Right lobe of liver (tissue), 6 donors: ENCODE measurements around the gene DHRSX. TPM values are rescaled to one million over a fixed set of nuclear protein-coding genes. Genes with fewer than 3 reads are reported as not detected.

ENCODE experiments used
- ATAC-seq, 4 donors: fragments of 200-7000 bp; cut with Tn5 transposase; one replicate each; pipeline ENCODE4 v1.9.1; 2020; ENCODE audit warnings: mild to moderate bottlenecking in 4 of 4, moderate library complexity in 4 of 4
- DNase-seq, 3 donors: peaks; one replicate each; pipeline ENCODE4 v3.0.0-alpha.2; 2020
- H3K27ac ChIP-seq, 3 donors: fragments of 200-600 bp; one replicate each; pipeline ENCODE4 v1.8.0; 2022
- H3K27me3 ChIP-seq, 2 donors: fragments of 200-600 bp; one replicate each; pipeline ENCODE4 v1.8.0; 2022
- H3K36me3 ChIP-seq, 4 donors: fragments of 200-600 bp; sonication (generic) in 1 of 4; one replicate each; pipeline versions ENCODE4 v1.5.1 to v1.8.0; 2017 to 2022; ENCODE audit warnings: control low read depth in 1 of 4
- H3K4me1 ChIP-seq, 4 donors: fragments of 200-600 bp; sonication (generic) in 1 of 4; one replicate each; pipeline versions ENCODE4 v1.5.1 to v1.8.0; 2017 to 2022; ENCODE audit warnings: control low read depth in 1 of 4
- H3K4me3 ChIP-seq, 3 donors: fragments of 200-600 bp; one replicate each; pipeline ENCODE4 v1.8.0; 2022
- H3K9me3 ChIP-seq, 4 donors: fragments of 200-600 bp; sonication (generic) in 1 of 4; one replicate each; pipeline versions ENCODE4 v1.5.1 to v1.8.0; 2017 to 2022; ENCODE audit warnings: control low read depth in 1 of 4
- POLR2A ChIP-seq: fragments of 450-650 bp; IDR thresholded peaks from one replicate; pipeline ENCODE4 v1.6.1; 2017; ENCODE audit warnings: antibody characterized with exemption, mild to moderate bottlenecking
- WGBS: methylation state at CpG from one replicate; pipeline ENCODE4 v1.1.6; 2018; ENCODE audit warnings: low coverage, low lambda C conversion rate; ENCODE audit not compliant: insufficient coverage; ENCODE audit errors: missing lambda C conversion rate; 5-methylcytosine and 5-hydroxymethylcytosine counted together
- intact Hi-C, 2 donors: fragments of 100-400 bp; cut with DNase I; formaldehyde crosslinking; loops; one replicate each; pipeline versions ENCODE4 v1.11.2 to v1.14.1; 2022
- total RNA-seq, 6 experiments: library from RNA; depleted of rRNA in 2 of 6; stranded (reverse); fragments of >200 nt in 2 of 6; fragmentation: NEBNext Ultra II Directional in 3 of 6; extraction: Animal tissue kit (Norgen Biotek cat#: 25700) in 3 of 6; gene quantifications; one replicate each; pipeline versions ENCODE4 v1.1.0 to v1.2.4, GENCODE V29; 2016 to 2023
- TF ChIP-seq, protein P1 (sequence below), 4 donors: fragments of 200-600 bp in 3 of 4; fragments of 450-650 bp in 1 of 4; IDR thresholded peaks; one replicate each; pipeline versions ENCODE4 v1.5.1 to v1.8.0; 2016 to 2022; ENCODE audit warnings: antibody characterized with exemption in 4 of 4, mild to moderate bottlenecking in 2 of 4
- donor health status: DM: no; HTN: yes; CAD: no.
- donor health status: DM: no; HTN: no; CAD: no.
- donor health status: DM: no; HTN: no; CAD: no.
- donor health status: DM: no; HTN: yes; CAD: no.
- donor health status: DM: no; HTN: yes; CAD: no.

DHRSX gene
- total RNA-seq, 6 experiments from 2014 or later = 15.6 to 34.5 (median 29.0) TPM

DNA sequence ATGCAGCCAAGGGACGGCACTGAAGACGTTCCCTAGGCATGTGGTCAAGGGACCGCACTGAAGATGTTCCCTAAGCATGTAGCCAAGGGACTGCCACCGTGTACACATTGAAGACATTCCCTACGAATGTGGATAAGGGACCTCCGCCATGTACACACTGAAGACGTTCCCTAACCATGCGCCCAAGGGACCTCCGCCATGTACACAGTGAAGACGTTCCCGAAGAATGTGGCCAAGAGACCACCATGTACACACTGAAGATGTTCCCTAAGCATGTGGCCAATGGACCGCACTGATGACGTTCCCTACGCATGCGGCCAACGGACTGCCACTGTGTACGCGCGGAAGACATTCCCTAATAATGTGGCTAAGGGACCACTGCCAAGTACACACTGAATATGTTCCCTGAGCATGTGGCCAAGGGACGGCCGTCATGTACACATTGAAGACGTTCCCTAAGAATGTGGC lies 48.4 kb downstream of the DHRSX start:
- intact Hi-C loops = no loop called here
- Histone ChIP-seq H3K36me3 (no peaks in the 10 kb centered on the region), H3K4me3 (no peak overlapping the region), H3K27me3 (no peaks in the 10 kb centered on the region), H3K4me1 (no peaks in the 10 kb centered on the region), H3K27ac (no peak overlapping the region), H3K9me3 (no peaks in the 10 kb centered on the region)
- DNase-seq (no peak), ATAC-seq (no peak)
- TF ChIP-seq POLR2A = no peak
- TF ChIP-seq, protein P1, sequence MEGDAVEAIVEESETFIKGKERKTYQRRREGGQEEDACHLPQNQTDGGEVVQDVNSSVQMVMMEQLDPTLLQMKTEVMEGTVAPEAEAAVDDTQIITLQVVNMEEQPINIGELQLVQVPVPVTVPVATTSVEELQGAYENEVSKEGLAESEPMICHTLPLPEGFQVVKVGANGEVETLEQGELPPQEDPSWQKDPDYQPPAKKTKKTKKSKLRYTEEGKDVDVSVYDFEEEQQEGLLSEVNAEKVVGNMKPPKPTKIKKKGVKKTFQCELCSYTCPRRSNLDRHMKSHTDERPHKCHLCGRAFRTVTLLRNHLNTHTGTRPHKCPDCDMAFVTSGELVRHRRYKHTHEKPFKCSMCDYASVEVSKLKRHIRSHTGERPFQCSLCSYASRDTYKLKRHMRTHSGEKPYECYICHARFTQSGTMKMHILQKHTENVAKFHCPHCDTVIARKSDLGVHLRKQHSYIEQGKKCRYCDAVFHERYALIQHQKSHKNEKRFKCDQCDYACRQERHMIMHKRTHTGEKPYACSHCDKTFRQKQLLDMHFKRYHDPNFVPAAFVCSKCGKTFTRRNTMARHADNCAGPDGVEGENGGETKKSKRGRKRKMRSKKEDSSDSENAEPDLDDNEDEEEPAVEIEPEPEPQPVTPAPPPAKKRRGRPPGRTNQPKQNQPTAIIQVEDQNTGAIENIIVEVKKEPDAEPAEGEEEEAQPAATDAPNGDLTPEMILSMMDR (IDR thresholded peaks at IDR 0.05) = no peak
- WGBS = 96% methylated on average over 19 of the region's 22 CpGs

DNA sequence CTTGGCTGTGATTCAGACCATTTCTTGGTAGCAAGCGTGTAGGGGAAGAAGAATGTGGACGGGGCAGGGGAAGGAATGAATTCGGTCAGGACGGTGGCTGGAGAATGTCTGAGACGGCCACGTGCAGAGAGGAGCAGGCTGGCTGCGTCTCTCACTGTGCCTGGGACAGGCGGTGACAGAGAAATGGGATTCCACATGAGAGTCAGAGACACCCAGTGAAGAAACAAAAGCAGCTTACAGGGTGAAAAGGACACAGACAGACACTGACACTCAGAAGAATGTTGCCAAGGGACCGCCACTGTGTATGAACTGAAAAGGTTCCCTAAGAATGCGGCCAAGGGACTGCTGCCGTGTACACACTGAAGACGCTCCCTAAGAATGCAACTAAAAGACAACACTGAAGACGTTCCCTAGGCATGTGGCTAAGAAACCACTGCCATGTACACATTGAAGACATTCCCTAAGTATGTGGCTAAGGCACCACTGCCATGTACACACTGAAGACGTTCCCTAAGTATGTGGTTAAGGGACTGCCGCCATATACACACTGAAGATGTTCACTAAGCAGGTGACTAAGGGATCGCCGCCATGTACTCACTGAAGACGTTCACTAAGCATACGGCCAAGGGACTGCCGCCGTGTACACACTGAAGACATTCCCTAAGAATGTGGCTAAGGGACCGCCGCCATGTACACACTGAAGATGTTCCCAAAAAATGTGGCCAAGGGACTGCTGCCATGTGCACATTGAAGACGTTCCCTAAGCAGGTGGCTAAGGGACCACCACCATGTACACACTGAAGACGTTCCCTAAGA lies 49.1 kb downstream of the DHRSX start:
- intact Hi-C loops = no loop called here
- H3K27ac ChIP-seq = no peak overlapping the region
- no peaks in the 10 kb centered on the region for H3K27me3 ChIP-seq
- no peaks in the 10 kb centered on the region for H3K4me1 ChIP-seq
- no peaks in the 10 kb centered on the region for H3K36me3 ChIP-seq
- TF ChIP-seq, protein P1 (IDR thresholded peaks at IDR 0.05) = no peak
- no peak for TF ChIP-seq POLR2A
- no peaks in the 10 kb centered on the region for H3K9me3 ChIP-seq
- no peak overlapping the region for H3K4me3 ChIP-seq
- no peak for DNase-seq
- no peak for ATAC-seq
- 78% methylated on average over 16 of the region's 25 CpGs for WGBS

DNA sequence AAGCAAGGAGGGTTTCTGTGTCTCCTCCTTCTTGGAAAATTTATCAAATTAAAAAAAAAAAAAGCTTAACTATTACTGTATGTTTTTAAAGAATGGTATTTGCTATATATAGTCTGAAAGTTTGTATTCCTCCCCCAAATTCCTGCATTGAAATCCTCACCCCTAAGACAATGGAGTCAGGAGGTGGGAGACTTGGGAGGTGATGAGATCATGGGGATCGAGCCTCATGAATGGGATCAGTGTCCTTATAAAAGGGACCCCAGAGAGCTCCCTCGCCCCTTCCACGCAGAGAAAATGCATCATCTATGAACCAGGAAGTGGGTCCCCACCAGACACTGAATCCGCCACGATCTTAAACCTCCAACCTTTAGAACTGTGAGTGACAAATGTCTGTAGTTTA lies 50.1 kb downstream of the DHRSX start:
- intact Hi-C loops = no loop called here
- Histone ChIP-seq H3K9me3 (no peaks in the 10 kb centered on the region), H3K27me3 (no peaks in the 10 kb centered on the region), H3K4me3 (no peak overlapping the region), H3K4me1 (no peaks in the 10 kb centered on the region), H3K36me3 (no peaks in the 10 kb centered on the region), H3K27ac (no peak overlapping the region)
- WGBS = 79% methylated on average over 4 of the region's 5 CpGs
- ATAC-seq (no peak), DNase-seq (no peak)
- TF ChIP-seq, protein P1 (IDR thresholded peaks at IDR 0.05) = no peak
- no peak for TF ChIP-seq POLR2A

DNA sequence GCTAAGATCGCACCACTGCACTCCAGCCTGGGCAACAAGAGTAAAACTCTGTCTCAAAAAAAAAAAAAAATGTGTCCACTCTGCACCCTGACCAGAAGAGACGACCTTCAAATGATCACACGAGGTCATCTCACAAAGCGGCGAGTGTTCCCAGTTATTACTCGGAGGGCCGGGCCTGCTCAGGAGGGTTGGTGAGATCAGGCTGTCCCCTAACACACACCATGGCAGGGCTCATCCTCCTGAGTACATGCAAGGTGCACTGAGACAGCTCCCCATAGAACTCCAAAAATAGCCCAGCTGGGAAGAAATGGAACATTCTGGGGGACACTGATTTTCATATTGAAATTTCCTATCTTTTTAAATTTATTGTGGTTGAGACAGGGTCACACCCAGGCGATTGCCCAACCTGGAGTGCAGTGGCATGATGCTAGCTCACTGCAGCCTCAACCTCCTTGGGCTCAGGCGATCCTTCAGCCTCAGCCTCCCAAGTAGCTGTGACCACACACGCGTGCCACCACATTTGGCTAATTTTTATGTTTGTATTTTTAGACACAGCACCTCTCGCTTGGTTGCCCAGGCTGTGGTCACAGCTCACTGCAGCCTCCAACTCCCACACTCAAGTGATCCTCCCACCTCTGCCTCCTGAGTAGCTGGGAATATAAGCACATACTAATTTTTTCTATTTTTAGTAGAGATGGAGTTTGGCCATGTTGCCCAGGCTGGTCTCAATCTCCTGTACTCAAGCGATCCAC lies 51.5 kb downstream of the DHRSX start:
- WGBS = 92% methylated on average over 3 of the region's 13 CpGs
- ATAC-seq = peak in 2 of 4 donors; percentile 24 to 32
- TF ChIP-seq, protein P1 (IDR thresholded peaks at IDR 0.05) = no peak
- TF ChIP-seq POLR2A = no peak
- Histone ChIP-seq H3K4me1 (no peaks in the 10 kb centered on the region), H3K36me3 (no peaks in the 10 kb centered on the region), H3K9me3 (no peaks in the 10 kb centered on the region), H3K27me3 (no peaks in the 10 kb centered on the region), H3K4me3 (no peak overlapping the region), H3K27ac (no peak overlapping the region)
- no peak for DNase-seq
- intact Hi-C loops = no loop called here
